OCI-M2 (cell line): ENCODE results near the gene WDR1.

Source experiments
- DNase-seq: peaks from one replicate; lab custom pipeline; 2025; ENCODE audit not compliant: unreplicated experiment; lab: John Stamatoyannopoulos, UW

WDR1 gene

GRCh38 chr4:10085828-10086505 is 30.6 kb downstream of the WDR1 start:
- DNase-seq = no peak

- no peak for DNase-seq
Observed at GRCh38 chr4:10085386-10085785, 31.2 kb downstream of the WDR1 start.

- DNase-seq = no peak
Observed at GRCh38 chr4:10084651-10085358, 31.8 kb downstream of the WDR1 start.

- no peak for DNase-seq
Observed at GRCh38 chr4:10083861-10084641, 32.5 kb downstream of the WDR1 start.

- DNase-seq = no peak
Observed at GRCh38 chr4:10083331-10083771, 33.2 kb downstream of the WDR1 start.

GRCh38 chr4:10082459-10083272 is 33.9 kb downstream of the WDR1 start:
- DNase-seq = no peak

GRCh38 chr4:10082047-10082446 is 34.6 kb downstream of the WDR1 start:
- DNase-seq = no peak

GRCh38 chr4:10081218-10081606 is 35.4 kb downstream of the WDR1 start:
- DNase-seq = no peak

GRCh38 chr4:10080589-10081217 is 35.9 kb downstream of the WDR1 start:
- no peak for DNase-seq

- DNase-seq = no peak
Observed at GRCh38 chr4:10079912-10080588, 36.5 kb downstream of the WDR1 start.

GRCh38 chr4:10079256-10079655 is 37.3 kb downstream of the WDR1 start:
- no peak for DNase-seq

- no peak for DNase-seq
Observed at GRCh38 chr4:10078481-10079233, 37.9 kb downstream of the WDR1 start.

- no peak for DNase-seq
Observed at GRCh38 chr4:10077483-10078335, 38.9 kb downstream of the WDR1 start.

- no peak for DNase-seq
Observed at GRCh38 chr4:10077076-10077475, 39.5 kb downstream of the WDR1 start.

GRCh38 chr4:10075953-10076391 is 40.6 kb downstream of the WDR1 start:
- DNase-seq = no peak

GRCh38 chr4:10075158-10075863 is 41.3 kb downstream of the WDR1 start:
- no peak for DNase-seq

- DNase-seq = no peak
Observed at GRCh38 chr4:10074767-10075105, 41.9 kb downstream of the WDR1 start.
